Endothelial cell of umbilical vein (primary cell): ENCODE results near the gene TM6SF1. TPM values are rescaled to one million over a fixed set of nuclear protein-coding genes. Genes with fewer than 3 reads are reported as not detected.

Experiments used
- BruUV-seq: library from RNA; stranded (reverse); fragments of 400-500 nt; replicated peaks from 2 replicates; lab custom pipeline; 2021; lab: Mats Ljungman, UMichigan
- CTCF ChIA-PET: fragments of 300-600, 350-600 bp; sonication (Branson Sonifier 250); formaldehyde crosslinking; loops from one replicate; lab custom pipeline; 2021; ENCODE audit warnings: antibody characterized with exemption, inconsistent platforms; lab: Charles Lee
- POLR2A ChIA-PET: fragments of 300-600, 350-600 bp; sonication (Branson Sonifier 250); formaldehyde crosslinking; loops from one replicate; lab custom pipeline; 2021; ENCODE audit warnings: antibody characterized with exemption, inconsistent platforms; lab: Charles Lee
- DNase-seq: peaks from one replicate; pipeline ENCODE4 v3.0.0-alpha.2; 2011; ENCODE audit warnings: low read depth, low spot score
- FAIRE-seq: peaks from 2 replicates; lab custom pipeline; 2011; peaks lifted over from hg19 to GRCh38; lab: Jason Lieb, UNC
- H2AFZ ChIP-seq: 2 replicates; pipeline ENCODE4 v1.6.0; 2012; ENCODE audit warnings: low read depth, low read length, control low read depth, inconsistent platforms
- H3K27ac ChIP-seq: 2 replicates; pipeline ENCODE4 v1.5.1; 2011; ENCODE audit warnings: low read depth, mild to moderate bottlenecking, control low read depth, low read length, moderate library complexity; ENCODE audit not compliant: insufficient read depth
- H3K27me3 ChIP-seq, 2 experiments: 2 replicates each; pipeline versions ENCODE4 v1.6.0 to v1.6.1; 2011; ENCODE audit warnings: low read length in 2 of 2, mixed read lengths in 1 of 2; ENCODE audit not compliant: control insufficient read depth in 2 of 2, insufficient read depth in 2 of 2
- H3K36me3 ChIP-seq, 2 experiments: 2 replicates in 1 of 2; 3 replicates in 1 of 2; pipeline ENCODE4 v1.5.1; 2011; ENCODE audit warnings: low read length in 2 of 2, mild to moderate bottlenecking in 1 of 2, moderate library complexity in 1 of 2; ENCODE audit not compliant: control insufficient read depth in 2 of 2, insufficient read depth in 2 of 2; ENCODE audit errors: extremely low read depth in 1 of 2
- H3K4me1 ChIP-seq: 3 replicates; pipeline ENCODE4 v1.5.1; 2011; ENCODE audit warnings: mild to moderate bottlenecking, low read length; ENCODE audit not compliant: control insufficient read depth, insufficient read depth; ENCODE audit errors: extremely low read depth
- H3K4me2 ChIP-seq: 2 replicates; pipeline ENCODE4 v1.6.1; 2011; ENCODE audit warnings: low read length, control low read depth, mixed read lengths; ENCODE audit not compliant: insufficient read depth
- H3K4me3 ChIP-seq, 3 experiments: fragments of 200-600 bp in 1 of 3; sonication (generic), shearing (Covaris generic) in 1 of 3; replicated peaks in 1 of 3; 2 replicates each; pipeline ENCODE4 v1.5.1; 2011 to 2016; ENCODE audit warnings: control low read depth in 3 of 3, low read length in 3 of 3, mild to moderate bottlenecking in 2 of 3, inconsistent platforms in 1 of 3, low read depth in 1 of 3, moderate library complexity in 1 of 3; ENCODE audit not compliant: insufficient read depth in 1 of 3
- H3K79me2 ChIP-seq: 2 replicates; pipeline ENCODE4 v1.6.0; 2012; ENCODE audit warnings: low read length, inconsistent platforms; ENCODE audit not compliant: control insufficient read depth, insufficient read depth
- H3K9ac ChIP-seq: replicated peaks from 2 replicates; pipeline ENCODE3; 2011; ENCODE audit warnings: low read length, control low read depth; ENCODE audit not compliant: insufficient read depth; ENCODE audit errors: extremely low read depth
- H3K9me1 ChIP-seq: replicated peaks from 3 replicates; pipeline ENCODE4 v1.6.0; 2011; ENCODE audit warnings: mild to moderate bottlenecking, low read length; ENCODE audit not compliant: control insufficient read depth, insufficient read depth; ENCODE audit errors: extremely low read depth
- H3K9me3 ChIP-seq: replicated peaks from 2 replicates; pipeline ENCODE4 v1.5.1; 2012; ENCODE audit warnings: low read length, inconsistent platforms; ENCODE audit not compliant: control insufficient read depth, insufficient read depth
- H4K20me1 ChIP-seq: replicated peaks from 2 replicates; pipeline ENCODE3; 2011; ENCODE audit warnings: mild to moderate bottlenecking, low read length; ENCODE audit not compliant: control insufficient read depth, insufficient read depth; ENCODE audit errors: extremely low read depth
- CTCF ChIP-seq, 2 donors: IDR thresholded peaks; 1 replicate in 1 of 2; 2 replicates in 1 of 2; pipeline ENCODE4 v1.5.1; 2011; ENCODE audit warnings: low read length in 2 of 2, mild to moderate bottlenecking in 2 of 2, moderate library complexity in 2 of 2, control low read depth in 1 of 2, inconsistent platforms in 1 of 2, low read depth in 1 of 2; ENCODE audit not compliant: insufficient read depth in 1 of 2; ENCODE audit errors: extremely low read depth in 1 of 2
- EZH2 ChIP-seq: IDR thresholded peaks from 2 replicates; pipeline ENCODE4 v1.6.1; 2012; ENCODE audit warnings: borderline replicate concordance, low read depth, mild to moderate bottlenecking, moderate library complexity, low read length, inconsistent platforms; ENCODE audit not compliant: severe bottlenecking
- FOS ChIP-seq: IDR thresholded peaks from 2 replicates; pipeline ENCODE4 v1.6.1; 2011; ENCODE audit warnings: mild to moderate bottlenecking, low read length, moderate library complexity, borderline replicate concordance; ENCODE audit not compliant: insufficient read depth
- GATA2 ChIP-seq: IDR thresholded peaks from 2 replicates; pipeline ENCODE4 v1.7.0; 2011; ENCODE audit warnings: low read depth, mild to moderate bottlenecking, moderate library complexity, mixed read lengths, low read length; ENCODE audit not compliant: insufficient read length, insufficient read depth
- JUN ChIP-seq: IDR thresholded peaks from 2 replicates; pipeline ENCODE4 v1.6.1; 2011; ENCODE audit warnings: borderline replicate concordance, low read depth; ENCODE audit not compliant: insufficient read length, insufficient read depth
- MAX ChIP-seq: IDR thresholded peaks from 2 replicates; pipeline ENCODE4 v1.6.1; 2011; ENCODE audit not compliant: insufficient read depth, insufficient read length
- MYC ChIP-seq: IDR thresholded peaks from one replicate; pipeline ENCODE4 v1.6.1; 2011; ENCODE audit warnings: mild to moderate bottlenecking, low read depth, low read length
- POLR2A ChIP-seq: IDR thresholded peaks from 2 replicates; pipeline ENCODE4 v1.6.1; 2012; ENCODE audit warnings: low read depth, mild to moderate bottlenecking, control low read depth, low read length
- POLR2AphosphoS5 ChIP-seq: IDR thresholded peaks from 2 replicates; pipeline ENCODE4 v1.6.1; 2012; ENCODE audit warnings: low read depth, mild to moderate bottlenecking, control low read depth, low read length, moderate library complexity; ENCODE audit not compliant: insufficient read depth
- dilution Hi-C: fragments of 300-500 bp; cut with MboI; formaldehyde crosslinking; loops from one replicate; pipeline ENCODE4 v1.15.0; 2019; ENCODE audit warnings: low sequenced_read_pairs; ENCODE audit not compliant: extremely low pct_ligation_motif_present
- intact Hi-C: fragments of 100-400 bp; cut with micrococcal nuclease; formaldehyde crosslinking; loops from one replicate; pipeline ENCODE4 v1.10.0; 2022
- polyA plus RNA-seq, 4 experiments: library from polyadenylated mRNA; depleted of rRNA in 3 of 4; stranded (reverse) in 3 of 4; unstranded in 1 of 4; fragments of >200 nt; gene quantifications; 2 replicates each; pipeline versions ENCODE4 v1.2.1 to v1.2.3, GENCODE V29; 2011 to 2012; ENCODE audit warnings: missing spikeins in 1 of 4
- total RNA-seq: library from RNA; stranded (reverse); gene quantifications from 2 replicates; pipeline ENCODE4 v1.2.3, GENCODE V29; 2021

TM6SF1 gene
- total and polyA plus RNA-seq, 2 donors (not counting 3 experiments of a cell fraction or from before 2014, with no cell fraction given), result 26.5 to 38.0 TPM

GRCh38 chr15:83110381-83110780 is 2.9 kb downstream of the TM6SF1 start:
- Histone ChIP-seq H4K20me1 (no peaks in the 10 kb centered on the region), H3K79me2 (peaks cover 29% of the 10 kb centered on the region), H3K9me3 (no peaks in the 10 kb centered on the region), H3K4me1 (peaks cover 67% of the 10 kb centered on the region), H3K4me2 (no peak overlapping the region), H3K27ac (peak overlapping the region; percentile 6), H3K9me1 (no peaks in the 10 kb centered on the region), H3K9ac (no peak overlapping the region), H3K4me3 (no peak overlapping the region), H3K36me3 (peaks cover 0 to 9% of the 10 kb centered on the region in 2 experiments), H3K27me3 (no peaks in the 10 kb centered on the region), H2AFZ (no peak overlapping the region)
- POLR2A ChIA-PET, result no interaction called here
- BruUV-seq, result no TSS peak
- intact Hi-C loops, result loop anchor here (5.0 kb wide), 1 partner anchor 568 kb away; the partner anchor contains the start of gene RPS17
- dilution Hi-C loops, result no loop called here
- no peak for FAIRE-seq
- CTCF ChIA-PET, result interaction anchor here (1.0 kb wide), 1 partner anchor 43 kb away, joined by 3 read pairs; the partner anchor contains the start of gene BTBD1
- peak; percentile 57 for DNase-seq
- TF ChIP-seq POLR2A, result no peak
- TF ChIP-seq GATA2, result no peak
- TF ChIP-seq JUN, result no peak
- TF ChIP-seq CTCF (IDR thresholded peaks at IDR 0.05; ENCODE audit: extremely low read depth in 1 of 2, insufficient read depth in 1 of 2, low read depth in 1 of 2, low read length in 2 of 2), result no peak
- TF ChIP-seq EZH2, result no peak
- TF ChIP-seq POLR2AphosphoS5, result no peak
- no peak for TF ChIP-seq FOS
- TF ChIP-seq MAX, result no peak
- no peak for TF ChIP-seq MYC
